DMS153 treated with DMSO at 0.1 percent for 48 hours (cell line): Measurements from ENCODE around the gene CD79B.

Experiments used
- DNase-seq: peaks from one replicate; lab custom pipeline; 2025; ENCODE audit not compliant: unreplicated experiment; lab: John Stamatoyannopoulos, UW

CD79B gene

GRCh38 chr17:63954402-63955063 is 22.4 kb upstream of the CD79B start:
- DNase-seq = no peak

- peak; percentile 10 for DNase-seq
Observed at GRCh38 chr17:63950940-63951907, 19.1 kb upstream of the CD79B start.

GRCh38 chr17:63949576-63950250 is 17.6 kb upstream of the CD79B start:
- no peak for DNase-seq

- DNase-seq = no peak
Observed at GRCh38 chr17:63948521-63948920, 16.4 kb upstream of the CD79B start.

- DNase-seq = no peak
Observed at GRCh38 chr17:63947711-63948330, 15.7 kb upstream of the CD79B start.

- DNase-seq = no peak
Observed at GRCh38 chr17:63946440-63947363, 14.6 kb upstream of the CD79B start.

GRCh38 chr17:63945784-63946439 is 13.8 kb upstream of the CD79B start:
- no peak for DNase-seq

GRCh38 chr17:63944736-63945499 is 12.8 kb upstream of the CD79B start:
- DNase-seq = no peak

- no peak for DNase-seq
Observed at GRCh38 chr17:63943745-63944144, 11.6 kb upstream of the CD79B start.

GRCh38 chr17:63942309-63942985 is 10.3 kb upstream of the CD79B start:
- no peak for DNase-seq

GRCh38 chr17:63941751-63942150 is 9.6 kb upstream of the CD79B start:
- no peak for DNase-seq

- DNase-seq = no peak
Observed at GRCh38 chr17:63941162-63941561, 9.0 kb upstream of the CD79B start.

GRCh38 chr17:63940584-63940983 is 8.5 kb upstream of the CD79B start:
- DNase-seq = no peak

- no peak for DNase-seq
Observed at GRCh38 chr17:63939884-63940283, 7.8 kb upstream of the CD79B start.

GRCh38 chr17:63939401-63939800 is 7.3 kb upstream of the CD79B start:
- no peak for DNase-seq

- DNase-seq = no peak
Observed at GRCh38 chr17:63937920-63938319, 5.8 kb upstream of the CD79B start.

GRCh38 chr17:63937319-63937718 is 5.2 kb upstream of the CD79B start:
- DNase-seq = no peak
